ENCODE data around the gene SH3PXD2B. TPM values are rescaled to one million over a fixed set of nuclear protein-coding genes. Genes with fewer than 3 reads are reported as not detected.
"Not testable (repeated sequence)": the region's sequence is repeated elsewhere in the genome, so short reads cannot be mapped to it uniquely, and the experiment has no call there.

The SH3PXD2B gene
- total RNA-seq, 1 donor from 2014 or later: 46.2 TPM

- no peaks in the 10 kb centered on the region for H3K9me3 ChIP-seq
- no peak for DNase-seq
- TF ChIP-seq CTCF (IDR thresholded peaks at IDR 0.05): peak; percentile 13
- H3K27me3 ChIP-seq: no peaks in the 10 kb centered on the region
- intact Hi-C loops (cut with DNase I): no loop called here
- no peak overlapping the region for H3K4me3 ChIP-seq
- ATAC-seq: peak; percentile 51
- no peaks in the 10 kb centered on the region for H3K36me3 ChIP-seq
- no peaks in the 10 kb centered on the region for H3K4me1 ChIP-seq
- H3K27ac ChIP-seq: no peak overlapping the region
Observed at GRCh38 chr5:172334196-172334595, 120.1 kb downstream of the SH3PXD2B start.

GRCh38 chr5:172326901-172327300 is 127.4 kb downstream of the SH3PXD2B start:
- ATAC-seq; DNase-seq; H3K27me3 ChIP-seq; H3K4me3 ChIP-seq; intact Hi-C loops (cut with DNase I); H3K36me3 ChIP-seq; H3K9me3 ChIP-seq; H3K27ac ChIP-seq; H3K4me1 ChIP-seq: not testable (repeated sequence)

GRCh38 chr5:172325452-172325851 is 128.9 kb downstream of the SH3PXD2B start:
- TF ChIP-seq CTCF (IDR thresholded peaks at IDR 0.05): no peak
- Histone ChIP-seq H3K4me3 (no peak overlapping the region), H3K27me3 (no peaks in the 10 kb centered on the region), H3K4me1 (no peaks in the 10 kb centered on the region), H3K9me3 (no peaks in the 10 kb centered on the region), H3K36me3 (no peaks in the 10 kb centered on the region), H3K27ac (no peak overlapping the region)
- intact Hi-C loops (cut with DNase I): no loop called here
- ATAC-seq (no peak), DNase-seq (no peak)

- Histone ChIP-seq H3K27me3 (no peaks in the 10 kb centered on the region), H3K36me3 (no peaks in the 10 kb centered on the region), H3K9me3 (no peaks in the 10 kb centered on the region), H3K4me3 (no peak overlapping the region), H3K27ac (no peak overlapping the region), H3K4me1 (no peaks in the 10 kb centered on the region)
- no peak for DNase-seq
- peak; percentile 47 for ATAC-seq
- intact Hi-C loops (cut with DNase I): no loop called here
- no peak for TF ChIP-seq CTCF (IDR thresholded peaks at IDR 0.05)
Observed at GRCh38 chr5:172322028-172322965, 132.0 kb downstream of the SH3PXD2B start.

GRCh38 chr5:172321593-172321992 is 132.7 kb downstream of the SH3PXD2B start:
- no peaks in the 10 kb centered on the region for H3K27me3 ChIP-seq
- no peak overlapping the region for H3K4me3 ChIP-seq
- no peaks in the 10 kb centered on the region for H3K36me3 ChIP-seq
- intact Hi-C loops (cut with DNase I): no loop called here
- ATAC-seq (no peak), DNase-seq (no peak)
- H3K4me1 ChIP-seq: no peaks in the 10 kb centered on the region
- no peaks in the 10 kb centered on the region for H3K9me3 ChIP-seq
- no peak overlapping the region for H3K27ac ChIP-seq
- no peak for TF ChIP-seq CTCF (IDR thresholded peaks at IDR 0.05)

- Histone ChIP-seq H3K9me3 (no peaks in the 10 kb centered on the region), H3K4me3 (no peak overlapping the region), H3K4me1 (no peaks in the 10 kb centered on the region), H3K27ac (no peak overlapping the region), H3K27me3 (no peaks in the 10 kb centered on the region), H3K36me3 (no peaks in the 10 kb centered on the region)
- DNase-seq (no peak), ATAC-seq (no peak)
- no peak for TF ChIP-seq CTCF (IDR thresholded peaks at IDR 0.05)
- intact Hi-C loops (cut with DNase I): no loop called here
Observed at GRCh38 chr5:172319708-172320441, 134.4 kb downstream of the SH3PXD2B start.
